Type B pancreatic cell (in vitro differentiated cells): ENCODE measurements around the gene CNTROB. TPM values are rescaled to one million over a fixed set of nuclear protein-coding genes. Genes with fewer than 3 reads are reported as not detected.

Experiments
- DNase-seq: peaks from one replicate; pipeline ENCODE4 v3.0.0; 2021; ENCODE audit warnings: mixed read lengths; ENCODE audit not compliant: unreplicated experiment; ENCODE audit errors: extremely low spot score
- H3K27ac Mint-ChIP-seq: 2 replicates; pipeline ENCODE4 v1.8.0; 2021; ENCODE audit warnings: mild to moderate bottlenecking, mixed read lengths
- H3K27me3 Mint-ChIP-seq: 2 replicates; pipeline ENCODE4 v1.8.0; 2021; ENCODE audit warnings: mixed read lengths
- H3K36me3 Mint-ChIP-seq: 2 replicates; pipeline ENCODE4 v1.8.0; 2021; ENCODE audit warnings: mixed read lengths
- H3K4me1 Mint-ChIP-seq: one replicate; pipeline ENCODE4 v1.8.0; 2021; ENCODE audit warnings: mixed read lengths; ENCODE audit not compliant: unreplicated experiment
- H3K4me3 Mint-ChIP-seq: 2 replicates; pipeline ENCODE4 v1.8.0; 2021; ENCODE audit warnings: mild to moderate bottlenecking, mixed read lengths
- H3K9me3 Mint-ChIP-seq: 2 replicates; pipeline ENCODE4 v1.8.0; 2021; ENCODE audit warnings: mixed read lengths
- CTCF ChIP-seq: fragments of 200-600 bp; sonication (generic); conservative IDR thresholded peaks from 2 replicates; pipeline ENCODE4 v1.5.0; 2021; ENCODE audit warnings: antibody characterized with exemption, mild to moderate bottlenecking
- total RNA-seq: library from RNA; stranded (reverse); gene quantifications from 2 replicates; pipeline ENCODE4 v1.2.1, GENCODE V29; 2021; ENCODE audit warnings: low replicate concordance

The CNTROB gene
- total RNA-seq, 1 donor from 2014 or later = 42.6 TPM

- peak; percentile 57 for TF ChIP-seq CTCF
- H3K4me3 Mint-ChIP-seq = no peak overlapping the region
These were observed 40.3 kb downstream of the CNTROB start for GRCh38 chr17:7972131-7972785.

DNA sequence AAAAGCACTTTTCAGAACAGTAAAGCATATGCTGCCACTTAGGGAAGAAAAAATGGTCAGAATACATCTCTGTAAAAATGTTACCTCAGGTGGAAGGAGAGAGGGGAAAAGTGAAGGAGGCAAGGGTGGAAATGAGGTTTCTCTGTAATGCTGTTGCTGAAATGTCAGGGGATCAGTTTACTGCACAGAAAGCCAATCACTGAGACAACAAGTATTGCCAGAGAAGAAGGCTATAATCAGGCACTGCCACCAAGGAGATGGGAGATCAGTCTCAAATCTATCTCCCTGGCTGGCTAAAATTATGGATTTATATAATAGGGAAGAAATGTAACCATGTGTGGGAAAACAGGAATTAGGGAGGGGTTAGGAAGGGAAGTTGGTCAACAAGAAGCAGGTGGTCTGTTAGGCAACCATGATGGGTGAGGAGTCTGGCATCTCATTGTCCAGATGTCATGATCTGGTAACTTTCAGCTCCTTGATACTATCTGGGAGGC is 42.7 kb downstream of the CNTROB start:
- H3K36me3 Mint-ChIP-seq = no peaks in the 10 kb centered on the region
- DNase-seq = no peak
- H3K4me1 Mint-ChIP-seq = no peaks in the 10 kb centered on the region
- no peak overlapping the region for H3K4me3 Mint-ChIP-seq
- no peak for TF ChIP-seq CTCF
- peaks cover 22% of the 10 kb centered on the region for H3K27me3 Mint-ChIP-seq
- no peak overlapping the region for H3K27ac Mint-ChIP-seq
- peaks cover 9% of the 10 kb centered on the region for H3K9me3 Mint-ChIP-seq

More at GRCh38 chr17:7972131-7972785, 40.3 kb downstream of the CNTROB start:
- no peaks in the 10 kb centered on the region for H3K4me1 Mint-ChIP-seq
- H3K27me3 Mint-ChIP-seq = peaks cover 28% of the 10 kb centered on the region
- peaks cover 9% of the 10 kb centered on the region for H3K9me3 Mint-ChIP-seq
- H3K36me3 Mint-ChIP-seq = no peaks in the 10 kb centered on the region
- no peak for DNase-seq
- H3K27ac Mint-ChIP-seq = no peak overlapping the region

- peaks cover 27% of the 10 kb centered on the region for H3K27me3 Mint-ChIP-seq
- no peak overlapping the region for H3K27ac Mint-ChIP-seq
- DNase-seq = no peak
- H3K4me3 Mint-ChIP-seq = no peak overlapping the region
- no peak for TF ChIP-seq CTCF
- peaks cover 9% of the 10 kb centered on the region for H3K9me3 Mint-ChIP-seq
- H3K36me3 Mint-ChIP-seq = no peaks in the 10 kb centered on the region
- no peaks in the 10 kb centered on the region for H3K4me1 Mint-ChIP-seq
These were observed 45.0 kb downstream of the CNTROB start for GRCh38 chr17:7977039-7977438.

GRCh38 chr17:7977805-7978204 is 45.8 kb downstream of the CNTROB start:
- H3K27me3 Mint-ChIP-seq = peaks cover 32% of the 10 kb centered on the region
- DNase-seq = no peak
- no peaks in the 10 kb centered on the region for H3K4me1 Mint-ChIP-seq
- H3K27ac Mint-ChIP-seq = no peak overlapping the region
- no peak overlapping the region for H3K4me3 Mint-ChIP-seq
- H3K36me3 Mint-ChIP-seq = no peaks in the 10 kb centered on the region
- peaks cover 9% of the 10 kb centered on the region for H3K9me3 Mint-ChIP-seq
- TF ChIP-seq CTCF = no peak

GRCh38 chr17:7982173-7982572 is 50.2 kb downstream of the CNTROB start:
- DNase-seq = no peak
- no peaks in the 10 kb centered on the region for H3K36me3 Mint-ChIP-seq
- no peaks in the 10 kb centered on the region for H3K4me1 Mint-ChIP-seq
- peaks cover 47% of the 10 kb centered on the region for H3K27me3 Mint-ChIP-seq
- H3K9me3 Mint-ChIP-seq = no peaks in the 10 kb centered on the region
- H3K27ac Mint-ChIP-seq = no peak overlapping the region
- no peak overlapping the region for H3K4me3 Mint-ChIP-seq
- no peak for TF ChIP-seq CTCF
